CD14-positive monocyte (primary cell): ENCODE measurements around the gene GALNTL6. TPM values are rescaled to one million over a fixed set of nuclear protein-coding genes. Genes with fewer than 3 reads are reported as not detected.

ENCODE experiments used
- DNase-seq, 3 donors: peaks; one replicate each; pipeline ENCODE4 v3.0.0-alpha.2; 2011 to 2022
- H2AFZ ChIP-seq: 2 replicates; pipeline ENCODE4 v1.6.0; 2012; ENCODE audit warnings: mild to moderate bottlenecking, low read depth, low read length, inconsistent platforms; ENCODE audit not compliant: insufficient read depth, poor library complexity, severe bottlenecking
- H3K27ac ChIP-seq, 2 donors: 1 replicate in 1 of 2; 2 replicates in 1 of 2; pipeline ENCODE4 v1.5.1; 2012 to 2013; ENCODE audit warnings: low read length in 2 of 2, control low read depth in 1 of 2, inconsistent platforms in 1 of 2, low read depth in 1 of 2, mild to moderate bottlenecking in 1 of 2
- H3K27me3 ChIP-seq, 2 donors: one replicate each; pipeline versions ENCODE4 v1.6.0 to v1.6.1; 2011 to 2013; ENCODE audit warnings: low read length in 2 of 2; ENCODE audit not compliant: control insufficient read depth in 2 of 2, insufficient read depth in 2 of 2
- H3K36me3 ChIP-seq, 2 donors: replicated peaks in 1 of 2; 1 replicate in 1 of 2; 2 replicates in 1 of 2; pipeline versions ENCODE4 v1.5.1 to v1.6.1; 2012 to 2013; ENCODE audit warnings: low read length in 2 of 2, control low read depth in 1 of 2, inconsistent platforms in 1 of 2, mild to moderate bottlenecking in 1 of 2; ENCODE audit not compliant: insufficient read depth in 2 of 2, control insufficient read depth in 1 of 2
- H3K4me1 ChIP-seq, 2 donors: 1 replicate in 1 of 2; 2 replicates in 1 of 2; pipeline versions ENCODE4 v1.5.1 to v1.6.1; 2012 to 2013; ENCODE audit warnings: low read length in 2 of 2, control low read depth in 1 of 2, inconsistent platforms in 1 of 2, mild to moderate bottlenecking in 1 of 2, moderate library complexity in 1 of 2; ENCODE audit not compliant: insufficient read depth in 2 of 2, control insufficient read depth in 1 of 2
- H3K4me2 ChIP-seq: replicated peaks from 2 replicates; pipeline ENCODE3; 2012; ENCODE audit warnings: low read length, moderate library complexity, mild to moderate bottlenecking; ENCODE audit not compliant: poor library complexity, severe bottlenecking; ENCODE audit errors: extremely low read depth
- H3K4me3 ChIP-seq, 3 experiments: fragments of 200-600 bp in 1 of 3; sonication (generic) in 1 of 3; replicated peaks in 1 of 3; 1 replicate in 2 of 3; 2 replicates in 1 of 3; pipeline ENCODE4 v1.5.1; 2011 to 2013; ENCODE audit warnings: low read length in 3 of 3, mild to moderate bottlenecking in 3 of 3, control low read depth in 2 of 3, low read depth in 2 of 3, inconsistent platforms in 1 of 3, moderate library complexity in 1 of 3
- H3K79me2 ChIP-seq: 2 replicates; pipeline ENCODE4 v1.6.0; 2012; ENCODE audit warnings: mild to moderate bottlenecking, control low read depth, inconsistent platforms, low read length, moderate library complexity; ENCODE audit not compliant: insufficient read depth
- H3K9ac ChIP-seq: 2 replicates; pipeline ENCODE4 v1.6.0; 2017; ENCODE audit warnings: low read length, mild to moderate bottlenecking; ENCODE audit not compliant: insufficient read depth, poor library complexity, severe bottlenecking
- H3K9me3 ChIP-seq, 2 donors: replicated peaks in 1 of 2; 1 replicate in 1 of 2; 2 replicates in 1 of 2; pipeline versions ENCODE4 v1.5.1 to v1.6.1; 2012 to 2013; ENCODE audit warnings: low read length in 2 of 2, control low read depth in 1 of 2; ENCODE audit not compliant: control insufficient read depth in 1 of 2, insufficient read depth in 1 of 2
- H4K20me1 ChIP-seq: 2 replicates; pipeline ENCODE4 v1.6.0; 2012; ENCODE audit warnings: mild to moderate bottlenecking, low read length, control low read depth, moderate library complexity; ENCODE audit not compliant: insufficient read depth
- H3K27ac Mint-ChIP-seq, 7 donors: one replicate each; pipeline ENCODE4 v1.8.0; 2020; ENCODE audit warnings: mild to moderate bottlenecking in 7 of 7, mixed read lengths in 7 of 7, moderate library complexity in 6 of 7, inconsistent platforms in 2 of 7
- H3K27me3 Mint-ChIP-seq, 3 donors: one replicate each; pipeline ENCODE4 v1.8.0; 2021 to 2022; ENCODE audit warnings: low read depth in 3 of 3, mild to moderate bottlenecking in 3 of 3, mixed read lengths in 3 of 3, moderate library complexity in 3 of 3, inconsistent platforms in 1 of 3
- H3K36me3 Mint-ChIP-seq, 2 donors: one replicate each; pipeline ENCODE4 v1.8.0; 2020; ENCODE audit warnings: mixed read lengths in 2 of 2, inconsistent platforms in 1 of 2, mild to moderate bottlenecking in 1 of 2
- H3K4me1 Mint-ChIP-seq: one replicate; pipeline ENCODE4 v1.8.0; 2020; ENCODE audit warnings: mild to moderate bottlenecking, mixed read lengths
- H3K4me3 Mint-ChIP-seq, 2 donors: one replicate each; pipeline ENCODE4 v1.8.0; 2020; ENCODE audit warnings: mild to moderate bottlenecking in 2 of 2, mixed read lengths in 2 of 2, moderate library complexity in 1 of 2
- H3K9me3 Mint-ChIP-seq, 7 donors: one replicate each; pipeline ENCODE4 v1.8.0; 2020 to 2022; ENCODE audit warnings: mixed read lengths in 7 of 7, mild to moderate bottlenecking in 6 of 7, moderate library complexity in 6 of 7, inconsistent platforms in 2 of 7
- CTCF ChIP-seq: fragments of 200-600 bp; IDR thresholded peaks from one replicate; pipeline ENCODE4 v1.8.0; 2022; ENCODE audit warnings: antibody characterized with exemption, mild to moderate bottlenecking
- WGBS: methylation state at CpG from one replicate; pipeline ENCODE4 v1.1.5; 2013; ENCODE audit warnings: missing lambda C conversion rate; ENCODE audit not compliant: insufficient coverage; 5-methylcytosine and 5-hydroxymethylcytosine counted together
- intact Hi-C, 2 donors: fragments of 100-400 bp; cut with micrococcal nuclease; formaldehyde crosslinking; loops; one replicate each; pipeline versions ENCODE4 v1.15.0 to v1.15.1; 2023
- polyA plus RNA-seq, 3 donors: library from polyadenylated mRNA; depleted of rRNA in 1 of 3; unstranded in 2 of 3; stranded (reverse) in 1 of 3; fragments of 300-500 nt in 2 of 3; fragments of >200 nt in 1 of 3; fragmentation: Illumina TruSeq in 2 of 3; gene quantifications; 1 replicate in 2 of 3; 2 replicates in 1 of 3; pipeline ENCODE4 v1.2.3, GENCODE V29; 2012 to 2021

The GALNTL6 gene
- polyA plus RNA-seq, 3 donors = 0.05 TPM; not detected in 2

DNA sequence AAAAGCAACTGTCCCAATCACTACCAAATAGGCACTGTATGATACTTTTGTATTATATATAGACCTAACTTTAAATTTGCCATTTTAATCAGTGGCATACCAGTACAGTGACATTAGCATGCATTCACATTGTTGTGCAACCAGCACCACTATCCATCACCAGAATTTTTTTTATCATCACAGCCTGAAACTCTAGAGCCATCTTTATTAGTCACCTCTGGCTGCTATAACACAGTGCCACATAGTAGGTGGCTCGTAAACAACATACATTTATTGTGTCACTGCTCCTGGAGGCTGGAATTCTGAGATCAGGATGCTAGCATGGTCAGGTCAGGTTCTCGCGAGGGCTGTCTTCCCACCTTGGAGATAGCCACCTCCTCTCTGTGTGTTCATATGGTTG lies 1167.0 kb downstream of the GALNTL6 start:
- Histone ChIP-seq H3K27ac (no peak overlapping the region), H3K36me3 (no peaks in the 10 kb centered on the region), H3K4me3 (no peak overlapping the region), H3K9ac (no peak overlapping the region), H2AFZ (no peak overlapping the region), H4K20me1 (no peaks in the 10 kb centered on the region), H3K27me3 (no peaks in the 10 kb centered on the region), H3K9me3 (peaks cover 0 to 6% of the 10 kb centered on the region in 2 donors), H3K4me1 (no peaks in the 10 kb centered on the region), H3K4me2 (no peak overlapping the region), H3K79me2 (no peaks in the 10 kb centered on the region)
- WGBS = no CpG with 5 or more reads among the region's 3 CpGs
- Mint-ChIP-seq H3K4me3 (no peak overlapping the region), H3K4me1 (no peaks in the 10 kb centered on the region), H3K36me3 (no peaks in the 10 kb centered on the region), H3K27me3 (peaks cover 0 to 3% (median 2%) of the 10 kb centered on the region in 3 donors), H3K27ac (no peak overlapping the region), H3K9me3 (peaks cover 1 to 10% (median 5%) of the 10 kb centered on the region in 7 donors)
- intact Hi-C loops = no loop called here
- DNase-seq = no peak
- no peak for TF ChIP-seq CTCF

GRCh38 chr4:172982151-172982590 lies 1169.0 kb downstream of the GALNTL6 start:
- peaks cover 0 to 6% of the 10 kb centered on the region in 2 donors for H3K9me3 ChIP-seq
- Mint-ChIP-seq H3K36me3 (no peaks in the 10 kb centered on the region), H3K4me3 (no peak overlapping the region), H3K4me1 (peaks cover 6% of the 10 kb centered on the region), H3K9me3 (peaks cover 0 to 10% (median 5%) of the 10 kb centered on the region in 7 donors), H3K27me3 (peaks cover 0 to 3% (median 2%) of the 10 kb centered on the region in 3 donors), H3K27ac (peak overlapping the region in 1 of 7 donors; percentile 48)
- no peak overlapping the region for H3K27ac ChIP-seq
- no peak for TF ChIP-seq CTCF
- no peak overlapping the region for H3K4me2 ChIP-seq
- no peaks in the 10 kb centered on the region for H3K4me1 ChIP-seq
- no peak overlapping the region for H3K4me3 ChIP-seq
- no peak overlapping the region for H3K9ac ChIP-seq
- no CpG with 5 or more reads among the region's 2 CpGs for WGBS
- H4K20me1 ChIP-seq = no peaks in the 10 kb centered on the region
- intact Hi-C loops = no loop called here
- no peak for DNase-seq
- H2AFZ ChIP-seq = no peak overlapping the region
- no peaks in the 10 kb centered on the region for H3K36me3 ChIP-seq
- no peaks in the 10 kb centered on the region for H3K79me2 ChIP-seq
- H3K27me3 ChIP-seq = no peaks in the 10 kb centered on the region
